H1 (cell line): ENCODE data around the gene KCNT1. TPM values are rescaled to one million over a fixed set of nuclear protein-coding genes. Genes with fewer than 3 reads are reported as not detected.

ENCODE experiments used
- CTCF ChIA-PET: fragments of 300-600 bp; sonication (Branson Sonifier 250); formaldehyde crosslinking; loops from one replicate; lab custom pipeline; 2021; ENCODE audit not compliant: partially characterized antibody; lab: Charles Lee
- POLR2A ChIA-PET: fragments of 300-600 bp; sonication (Branson Sonifier 250); formaldehyde crosslinking; loops from one replicate; lab custom pipeline; 2021; ENCODE audit warnings: inconsistent platforms; ENCODE audit not compliant: partially characterized antibody; lab: Charles Lee
- DNase-seq, 2 experiments: peaks; one replicate each; pipeline versions ENCODE4 v3.0.0 to v3.0.0-alpha.2; 2010 to 2022; ENCODE audit warnings: low spot score in 2 of 2, low read depth in 1 of 2, mixed read lengths in 1 of 2
- FAIRE-seq: peaks from 2 replicates; lab custom pipeline; 2011; peaks lifted over from hg19 to GRCh38; lab: Jason Lieb, UNC
- H2AFZ ChIP-seq: 2 replicates; pipeline ENCODE4 v1.8.1; 2012; ENCODE audit warnings: low read length, inconsistent platforms
- H2AK5ac ChIP-seq: 2 replicates; pipeline ENCODE4 v1.6.1; 2013; ENCODE audit warnings: low read depth, low read length
- H2BK120ac ChIP-seq: replicated peaks from 2 replicates; pipeline ENCODE3; 2013; ENCODE audit warnings: low read depth, low read length, inconsistent platforms
- H2BK12ac ChIP-seq: 2 replicates; pipeline ENCODE4 v1.6.1; 2013; ENCODE audit warnings: low read depth, low read length
- H2BK15ac ChIP-seq: 2 replicates; pipeline ENCODE4 v1.6.1; 2013; ENCODE audit warnings: low read length
- H2BK20ac ChIP-seq: 2 replicates; pipeline ENCODE4 v1.6.1; 2013; ENCODE audit warnings: low read length
- H2BK5ac ChIP-seq: 2 replicates; pipeline ENCODE4 v1.6.1; 2013; ENCODE audit warnings: low read depth, low read length
- H3K14ac ChIP-seq: 2 replicates; pipeline ENCODE4 v1.6.1; 2013; ENCODE audit warnings: inconsistent platforms; ENCODE audit not compliant: insufficient read length
- H3K18ac ChIP-seq: 2 replicates; pipeline ENCODE4 v1.6.1; 2013; ENCODE audit warnings: low read length; ENCODE audit errors: extremely low read depth
- H3K23ac ChIP-seq: 2 replicates; pipeline ENCODE4 v1.6.1; 2013; ENCODE audit warnings: inconsistent platforms; ENCODE audit not compliant: insufficient read length
- H3K23me2 ChIP-seq: 2 replicates; pipeline ENCODE4 v1.6.1; 2013; ENCODE audit warnings: low read depth, low read length
- H3K27ac ChIP-seq: 2 replicates; pipeline ENCODE4 v1.6.1; 2011; ENCODE audit warnings: low read depth, low read length, inconsistent platforms
- H3K27me3 ChIP-seq, 4 experiments: replicated peaks in 1 of 4; 1 replicate in 1 of 4; 2 replicates in 3 of 4; pipeline versions ENCODE4 v1.6.1 to v1.8.1; 2011 to 2013; ENCODE audit warnings: low read length in 3 of 4, mild to moderate bottlenecking in 3 of 4, inconsistent platforms in 2 of 4, mixed read lengths in 2 of 4, moderate library complexity in 1 of 4; ENCODE audit not compliant: control insufficient read depth in 3 of 4, insufficient read depth in 3 of 4; ENCODE audit errors: extremely low read depth in 1 of 4
- H3K36me3 ChIP-seq, 4 experiments: 2 replicates each; pipeline versions ENCODE4 v1.6.1 to v1.8.1; 2011 to 2013; ENCODE audit warnings: mild to moderate bottlenecking in 4 of 4, low read length in 3 of 4, moderate library complexity in 2 of 4, control low read depth in 1 of 4, inconsistent platforms in 1 of 4; ENCODE audit not compliant: insufficient read depth in 4 of 4, control insufficient read depth in 2 of 4
- H3K4ac ChIP-seq: replicated peaks from 2 replicates; pipeline ENCODE3; 2013; ENCODE audit warnings: low read length, low read depth, mixed read lengths, inconsistent platforms; ENCODE audit not compliant: insufficient read length
- H3K4me1 ChIP-seq, 4 experiments: replicated peaks in 1 of 4; 1 replicate in 1 of 4; 2 replicates in 3 of 4; pipeline versions ENCODE4 v1.6.1 to v1.8.1; 2011 to 2013; ENCODE audit warnings: low read length in 3 of 4, inconsistent platforms in 2 of 4, mixed read lengths in 1 of 4; ENCODE audit not compliant: insufficient read depth in 4 of 4, control insufficient read depth in 3 of 4
- H3K4me2 ChIP-seq, 2 experiments: 2 replicates each; pipeline versions ENCODE4 v1.6.1 to v1.8.1; 2011 to 2013; ENCODE audit warnings: low read depth in 2 of 2, low read length in 2 of 2, control low read depth in 1 of 2, inconsistent platforms in 1 of 2, mild to moderate bottlenecking in 1 of 2; ENCODE audit not compliant: insufficient read depth in 1 of 2
- H3K4me3 ChIP-seq, 4 experiments: fragments of 200-600, 300-600 bp in 1 of 4; sonication (generic), shearing (Covaris generic), sonication (Bioruptor Twin) in 1 of 4; 2 replicates each; pipeline versions ENCODE4 v1.5.1 to v1.8.1; 2011 to 2016; ENCODE audit warnings: low read length in 4 of 4, low read depth in 3 of 4, control low read depth in 2 of 4, inconsistent platforms in 2 of 4, mild to moderate bottlenecking in 2 of 4, mixed read lengths in 1 of 4, moderate library complexity in 1 of 4; ENCODE audit not compliant: insufficient read depth in 2 of 4; ENCODE audit errors: extremely low read depth in 1 of 4
- H3K56ac ChIP-seq: replicated peaks from 2 replicates; pipeline ENCODE3; 2013; ENCODE audit warnings: low read depth, mild to moderate bottlenecking, mixed read lengths, low read length, inconsistent platforms; ENCODE audit not compliant: insufficient read length
- H3K79me1 ChIP-seq: 2 replicates; pipeline ENCODE4 v1.6.1; 2013; ENCODE audit warnings: low read depth, low read length, control low read depth
- H3K79me2 ChIP-seq, 2 experiments: 2 replicates each; pipeline versions ENCODE4 v1.6.1 to v1.8.1; 2012 to 2013; ENCODE audit warnings: low read length in 2 of 2, mild to moderate bottlenecking in 2 of 2, inconsistent platforms in 1 of 2; ENCODE audit not compliant: insufficient read depth in 2 of 2, control insufficient read depth in 1 of 2
- H3K9ac ChIP-seq, 4 experiments: replicated peaks in 1 of 4; 1 replicate in 1 of 4; 2 replicates in 3 of 4; pipeline versions ENCODE4 v1.6.1 to v1.8.1; 2011 to 2013; ENCODE audit warnings: low read depth in 3 of 4, low read length in 3 of 4, control low read depth in 2 of 4, mild to moderate bottlenecking in 2 of 4, moderate library complexity in 2 of 4, inconsistent platforms in 1 of 4; ENCODE audit errors: extremely low read depth in 1 of 4
- H3K9me3 ChIP-seq, 2 experiments: 2 replicates each; pipeline versions ENCODE4 v1.6.1 to v1.8.1; 2012 to 2013; ENCODE audit warnings: mild to moderate bottlenecking in 2 of 2, moderate library complexity in 2 of 2, control low read depth in 1 of 2, inconsistent platforms in 1 of 2, low read depth in 1 of 2, low read length in 1 of 2, mixed read lengths in 1 of 2; ENCODE audit not compliant: insufficient read depth in 2 of 2
- H4K20me1 ChIP-seq, 2 experiments: replicated peaks in 1 of 2; 2 replicates each; pipeline versions ENCODE3 to v1.8.1; 2011 to 2013; ENCODE audit warnings: inconsistent platforms in 2 of 2, low read length in 2 of 2, mild to moderate bottlenecking in 1 of 2; ENCODE audit not compliant: insufficient read depth in 2 of 2, control insufficient read depth in 1 of 2
- H4K5ac ChIP-seq: 2 replicates; pipeline ENCODE4 v1.6.1; 2013; ENCODE audit warnings: low read length, low read depth, mixed read lengths, inconsistent platforms; ENCODE audit not compliant: insufficient read length
- H4K8ac ChIP-seq: 2 replicates; pipeline ENCODE4 v1.8.0; 2013; ENCODE audit warnings: mild to moderate bottlenecking, moderate library complexity, low read length, inconsistent platforms; ENCODE audit not compliant: insufficient read depth; ENCODE audit errors: extremely low read depth
- H4K91ac ChIP-seq: replicated peaks from 2 replicates; pipeline ENCODE3; 2013; ENCODE audit warnings: low read length, mixed read lengths, inconsistent platforms; ENCODE audit not compliant: insufficient read length
- BRCA1 ChIP-seq: IDR thresholded peaks from 2 replicates; pipeline ENCODE4 v1.6.1; 2012; ENCODE audit warnings: low read depth, low read length, improper control_type of control experiment
- E2F6 ChIP-seq: IDR thresholded peaks from 2 replicates; pipeline ENCODE4 v1.6.1; 2012; ENCODE audit warnings: inconsistent platforms
- WGBS, 2 experiments: shearing (Covaris generic) in 1 of 2; methylation state at CpG; one replicate each; pipeline versions ENCODE4 v1.1.6 to v1.1.7; 2013 to 2015; ENCODE audit warnings: low lambda C conversion rate in 2 of 2, mixed read lengths in 2 of 2, inconsistent platforms in 1 of 2, low coverage in 1 of 2, missing lambda C conversion rate in 1 of 2; ENCODE audit not compliant: insufficient replicate concordance in 2 of 2, insufficient coverage in 1 of 2, insufficient read length in 1 of 2; ENCODE audit errors: extremely low coverage in 1 of 2, missing lambda C conversion rate in 1 of 2; 5-methylcytosine and 5-hydroxymethylcytosine counted together
- polyA plus RNA-seq, 7 experiments: library from polyadenylated mRNA; depleted of rRNA in 3 of 7; stranded (reverse) in 5 of 7; unstranded in 2 of 7; fragments of >200 nt in 5 of 7; fragments of 200-250 nt in 2 of 7; gene quantifications; 1 replicate in 5 of 7; 2 replicates in 1 of 7; 4 replicates in 1 of 7; pipeline versions ENCODE4 v1.2.1 to v1.2.3, GENCODE V29; 2011 to 2013; ENCODE audit warnings: missing spikeins in 2 of 7, mixed read lengths in 2 of 7
- total RNA-seq: library from RNA; stranded (reverse); fragmentation: NEBNext Ultra II Directional; extraction: Animal tissue kit (Norgen Biotek cat#: 25700); gene quantifications from 2 replicates; pipeline ENCODE4 v1.2.1, GENCODE V29; 2021

Gene KCNT1
- total and polyA plus RNA-seq, 2 of the 8 experiments (the other 6 are each of a cell fraction or from before 2014, with no cell fraction given): 0.13 to 0.20 TPM

DNA sequence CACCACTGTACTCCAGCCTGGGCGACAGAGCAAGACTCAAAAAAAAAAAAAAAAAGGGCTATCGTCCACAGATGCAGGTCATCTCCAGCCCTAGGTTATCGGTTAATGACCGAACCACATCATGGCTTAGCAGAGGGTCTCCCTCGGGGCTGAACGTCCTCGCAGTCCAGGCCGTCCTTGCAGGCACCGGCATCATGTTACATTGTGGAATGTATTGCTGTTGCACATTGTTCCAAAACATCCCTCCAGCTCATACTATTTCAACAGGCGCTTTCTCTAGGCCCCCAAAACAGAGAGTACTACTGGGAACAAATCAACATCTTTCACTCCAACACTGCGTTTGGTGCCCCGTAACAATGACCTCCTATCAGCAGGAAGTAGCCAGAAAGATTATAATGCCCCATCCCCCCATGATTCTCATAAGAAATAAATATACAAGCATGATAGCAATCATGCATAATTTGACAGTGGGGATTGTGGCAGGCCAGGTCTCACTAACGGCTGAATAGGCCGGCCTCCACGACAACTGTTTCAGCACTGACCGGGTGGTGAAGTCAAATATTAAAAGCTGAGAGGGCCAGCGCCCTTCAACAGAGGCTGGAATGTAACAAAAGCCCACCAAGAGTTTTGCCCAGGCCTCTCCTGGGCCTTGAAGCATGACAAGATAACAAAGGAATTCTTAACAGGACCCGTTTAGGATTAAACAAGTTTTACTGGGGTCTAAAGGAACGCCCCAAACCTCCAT, 40.0 kb upstream of the KCNT1 start:
- H3K36me3 ChIP-seq: peaks cover 0 to 35% (median 4%) of the 10 kb centered on the region in 4 experiments; a peak in 5 of 8 replicates
- H2AFZ ChIP-seq: no peak overlapping the region
- no peak overlapping the region for H2BK20ac ChIP-seq
- no peak overlapping the region for H4K5ac ChIP-seq
- H3K9me3 ChIP-seq: peaks cover 24 to 27% of the 10 kb centered on the region in 2 experiments
- no peaks in the 10 kb centered on the region for H4K20me1 ChIP-seq
- H3K4me3 ChIP-seq: no peak overlapping the region
- no peak overlapping the region for H3K4me2 ChIP-seq
- H2BK12ac ChIP-seq: no peak overlapping the region
- H3K27ac ChIP-seq: no peak overlapping the region; the same call in 1 of the 2 replicates
- no peaks in the 10 kb centered on the region for H3K79me2 ChIP-seq
- ChIA-PET CTCF (interaction anchor here (0.6 to 1.8 kb wide), 4 partner anchors 10 to 31 kb away, joined by 3 to 5 read pairs (median 4); no protein-coding TSS in a partner anchor), POLR2A (interaction anchor here (0.5 to 3.6 kb wide), 4 partner anchors 9 to 1564 kb away, joined by 3 to 19 read pairs (median 3); no protein-coding TSS in a partner anchor)
- 0 out of 2 replicates have a peak overlapping the region, but pooled peaks have one; percentile 25 for H2AK5ac ChIP-seq
- WGBS, 2 experiments: 86% methylated on average over 18 of the region's 19 CpGs; no CpG with 5 or more reads in 1 of the 2 experiments
- no peaks in the 10 kb centered on the region; a peak in 1 of 7 replicates for H3K27me3 ChIP-seq
- DNase-seq: peak in 1 of 2 experiments; percentile 35
- no peak overlapping the region for H3K4ac ChIP-seq
- peaks cover 0 to 8% (median 4%) of the 10 kb centered on the region in 4 experiments; a peak in 3 of 7 replicates for H3K4me1 ChIP-seq
- no peak overlapping the region for H3K23ac ChIP-seq
- FAIRE-seq: no peak
- H4K91ac ChIP-seq: no peak overlapping the region
- H3K14ac ChIP-seq: no peak overlapping the region
- no peak overlapping the region for H4K8ac ChIP-seq
- H2BK5ac ChIP-seq: no peak overlapping the region
- TF ChIP-seq BRCA1 (no peak), E2F6 (no peak)
- H3K18ac ChIP-seq: no peak overlapping the region
- no peak overlapping the region for H3K9ac ChIP-seq
- H3K56ac ChIP-seq: no peak overlapping the region
- H3K79me1 ChIP-seq: no peaks in the 10 kb centered on the region
- H2BK15ac ChIP-seq: no peak overlapping the region
- H2BK120ac ChIP-seq: no peak overlapping the region
- H3K23me2 ChIP-seq: no peaks in the 10 kb centered on the region
